ENCODE data around the gene ACSM5.

Gene ACSM5

GRCh38 chr16:20377181-20377580, 32.2 kb upstream of the ACSM5 start:
- TF ChIP-seq EZH2phosphoT487 (IDR thresholded peaks at IDR 0.05; ENCODE audit: borderline replicate concordance, low read length): no peak
- TF ChIP-seq CTCF (IDR thresholded peaks at IDR 0.05; ENCODE audit: low read depth, low read length, poor library complexity, severe bottlenecking): no peak
- Histone ChIP-seq H3K27ac (ENCODE audit: low read depth, low read length) (no peak overlapping the region), H3K4me2 (ENCODE audit: low read length) (no peak overlapping the region), H3F3A (ENCODE audit: control insufficient read depth, insufficient read depth) (no peaks in the 10 kb centered on the region), H4K20me1 (ENCODE audit: control insufficient read depth, insufficient read depth, low read depth, low read length) (no peaks in the 10 kb centered on the region), H3K4me3 (ENCODE audit: low read length) (no peak overlapping the region), H3K4me1 (ENCODE audit: control insufficient read depth, low read length) (no peaks in the 10 kb centered on the region), H3K27me3 (ENCODE audit: control insufficient read depth, low read length) (no peaks in the 10 kb centered on the region), H3K36me3 (ENCODE audit: control insufficient read depth, low read length) (no peaks in the 10 kb centered on the region), H3K9me3 (ENCODE audit: control insufficient read depth, insufficient read depth, low read length) (no peaks in the 10 kb centered on the region), H3K79me2 (ENCODE audit: control insufficient read depth, low read length) (no peaks in the 10 kb centered on the region), H3K9me2 (replicated peaks; ENCODE audit: control insufficient read depth, low read length) (no peaks in the 10 kb centered on the region)

GRCh38 chr16:20380782-20381181, 28.6 kb upstream of the ACSM5 start:
- no peaks in the 10 kb centered on the region for H3F3A ChIP-seq (ENCODE audit: control insufficient read depth, insufficient read depth)
- H3K27ac ChIP-seq (ENCODE audit: low read depth, low read length): no peak overlapping the region
- no peaks in the 10 kb centered on the region for H3K27me3 ChIP-seq (ENCODE audit: control insufficient read depth, low read length)
- no peak overlapping the region for H3K4me2 ChIP-seq (ENCODE audit: low read length)
- no peaks in the 10 kb centered on the region for H3K9me2 ChIP-seq (replicated peaks; ENCODE audit: control insufficient read depth, low read length)
- no peaks in the 10 kb centered on the region for H3K4me1 ChIP-seq (ENCODE audit: control insufficient read depth, low read length)
- no peak overlapping the region for H3K4me3 ChIP-seq (ENCODE audit: low read length)
- H3K79me2 ChIP-seq (ENCODE audit: control insufficient read depth, low read length): no peaks in the 10 kb centered on the region
- H3K36me3 ChIP-seq (ENCODE audit: control insufficient read depth, low read length): no peaks in the 10 kb centered on the region
- TF ChIP-seq CTCF (IDR thresholded peaks at IDR 0.05; ENCODE audit: low read depth, low read length, poor library complexity, severe bottlenecking) (no peak), EZH2phosphoT487 (IDR thresholded peaks at IDR 0.05; ENCODE audit: borderline replicate concordance, low read length) (no peak)
- no peaks in the 10 kb centered on the region for H3K9me3 ChIP-seq (ENCODE audit: control insufficient read depth, insufficient read depth, low read length)
- H4K20me1 ChIP-seq (ENCODE audit: control insufficient read depth, insufficient read depth, low read depth, low read length): no peaks in the 10 kb centered on the region

GRCh38 chr16:20382202-20382948, 27.0 kb upstream of the ACSM5 start:
- TF ChIP-seq CTCF (IDR thresholded peaks at IDR 0.05; ENCODE audit: low read depth, low read length, poor library complexity, severe bottlenecking) (no peak), EZH2phosphoT487 (IDR thresholded peaks at IDR 0.05; ENCODE audit: borderline replicate concordance, low read length) (no peak)
- Histone ChIP-seq H3K79me2 (ENCODE audit: control insufficient read depth, low read length) (no peaks in the 10 kb centered on the region), H3K27ac (ENCODE audit: low read depth, low read length) (no peak overlapping the region)

More at GRCh38 chr16:20382202-20382948, 27.0 kb upstream of the ACSM5 start:
- Histone ChIP-seq H4K20me1 (ENCODE audit: control insufficient read depth, insufficient read depth, low read depth, low read length) (no peaks in the 10 kb centered on the region), H3K9me3 (ENCODE audit: control insufficient read depth, insufficient read depth, low read length) (no peaks in the 10 kb centered on the region), H3F3A (ENCODE audit: control insufficient read depth, insufficient read depth) (no peaks in the 10 kb centered on the region), H3K4me3 (ENCODE audit: low read length) (no peak overlapping the region), H3K36me3 (ENCODE audit: control insufficient read depth, low read length) (no peaks in the 10 kb centered on the region), H3K4me2 (ENCODE audit: low read length) (no peak overlapping the region), H3K9me2 (replicated peaks; ENCODE audit: control insufficient read depth, low read length) (no peaks in the 10 kb centered on the region), H3K27me3 (ENCODE audit: control insufficient read depth, low read length) (no peaks in the 10 kb centered on the region), H3K4me1 (ENCODE audit: control insufficient read depth, low read length) (no peaks in the 10 kb centered on the region)
